Activated T-helper 2 cell treated with anti-CD3 and anti-CD28 coated beads, Interferon-gamma antibody, Interleukin-2, Interleukin-4, amounts not matched to agents 10 μg/mL and 5 μg/mL and 100 μg/mL, durations not matched to agents 14 hours and 24 hours and 36 hours (primary cell): ENCODE results near the gene APOLD1. TPM values are rescaled to one million over a fixed set of nuclear protein-coding genes. Genes with fewer than 3 reads are reported as not detected.
"Not testable (repeated sequence)": the region's sequence is repeated elsewhere in the genome, so short reads cannot be mapped to it uniquely, and the experiment has no call there.

Source experiments
- DNase-seq: peaks from one replicate; pipeline ENCODE4 v3.0.0; 2021; ENCODE audit warnings: low spot score
- H3K27ac Mint-ChIP-seq: one replicate; pipeline ENCODE4 v1.8.0; 2021; ENCODE audit warnings: mixed read lengths
- H3K27me3 Mint-ChIP-seq: one replicate; pipeline ENCODE4 v1.8.0; 2021; ENCODE audit warnings: low read depth, mixed read lengths
- H3K36me3 Mint-ChIP-seq: one replicate; pipeline ENCODE4 v1.8.0; 2021; ENCODE audit warnings: low read depth, mixed read lengths
- H3K4me1 Mint-ChIP-seq: one replicate; pipeline ENCODE4 v1.8.0; 2021; ENCODE audit warnings: low read depth, mixed read lengths
- H3K4me3 Mint-ChIP-seq: one replicate; pipeline ENCODE4 v1.8.0; 2021; ENCODE audit warnings: low read depth, mild to moderate bottlenecking, moderate library complexity, mixed read lengths
- H3K9me3 Mint-ChIP-seq: one replicate; pipeline ENCODE4 v1.8.0; 2021; ENCODE audit warnings: mixed read lengths
- intact Hi-C: fragments of 100-400 bp; cut with micrococcal nuclease; formaldehyde crosslinking; loops from one replicate; pipeline ENCODE4 v1.15.1; 2023
- total RNA-seq: library from RNA; stranded (reverse); gene quantifications from 2 replicates; pipeline ENCODE4 v1.2.3, GENCODE V29; 2022

The APOLD1 gene
- total RNA-seq, 1 donor from 2014 or later, result 5.3 TPM

- intact Hi-C loops, result no loop called here
- H3K27me3 Mint-ChIP-seq, result no peaks in the 10 kb centered on the region
- H3K27ac Mint-ChIP-seq, result peak overlapping the region; percentile 73
- H3K36me3 Mint-ChIP-seq, result no peaks in the 10 kb centered on the region
- no peaks in the 10 kb centered on the region for H3K9me3 Mint-ChIP-seq
- H3K4me3 Mint-ChIP-seq, result no peak overlapping the region
- peak; percentile 41 for DNase-seq
- peaks cover 45% of the 10 kb centered on the region for H3K4me1 Mint-ChIP-seq
Measured at GRCh38 chr12:12803186-12803585, 17.7 kb downstream of the APOLD1 start.

GRCh38 chr12:12804011-12804410 is 18.6 kb downstream of the APOLD1 start:
- Mint-ChIP-seq H3K36me3 (no peaks in the 10 kb centered on the region), H3K27ac (peak overlapping the region; percentile 40), H3K9me3 (no peaks in the 10 kb centered on the region), H3K4me1 (peaks cover 49% of the 10 kb centered on the region), H3K27me3 (no peaks in the 10 kb centered on the region), H3K4me3 (no peak overlapping the region)
- no peak for DNase-seq
- intact Hi-C loops, result no loop called here

GRCh38 chr12:12804432-12804886 is 19.0 kb downstream of the APOLD1 start:
- intact Hi-C loops, result no loop called here
- no peak for DNase-seq
- Mint-ChIP-seq H3K9me3 (no peaks in the 10 kb centered on the region), H3K36me3 (no peaks in the 10 kb centered on the region), H3K4me3 (no peak overlapping the region), H3K4me1 (peaks cover 53% of the 10 kb centered on the region), H3K27ac (peak overlapping the region; percentile 40), H3K27me3 (no peaks in the 10 kb centered on the region)

GRCh38 chr12:12806784-12807516 is 21.5 kb downstream of the APOLD1 start:
- Mint-ChIP-seq H3K36me3 (no peaks in the 10 kb centered on the region), H3K27me3 (no peaks in the 10 kb centered on the region), H3K27ac (peak overlapping the region; percentile 53), H3K4me3 (no peak overlapping the region), H3K9me3 (no peaks in the 10 kb centered on the region), H3K4me1 (peaks cover 53% of the 10 kb centered on the region)
- DNase-seq, result no peak
- intact Hi-C loops, result no loop called here

- DNase-seq, H3K4me3 Mint-ChIP-seq, H3K36me3 Mint-ChIP-seq, H3K9me3 Mint-ChIP-seq, intact Hi-C loops, H3K27me3 Mint-ChIP-seq: not testable (repeated sequence)
- Mint-ChIP-seq H3K4me1 (peaks cover 48% of the 10 kb centered on the region), H3K27ac (peak overlapping the region; percentile 53)
Measured at GRCh38 chr12:12807517-12807903, 22.1 kb downstream of the APOLD1 start.

GRCh38 chr12:12807970-12808702 is 22.7 kb downstream of the APOLD1 start:
- Mint-ChIP-seq H3K4me1 (peaks cover 48% of the 10 kb centered on the region), H3K27ac (peak overlapping the region; percentile 93), H3K9me3 (no peaks in the 10 kb centered on the region), H3K36me3 (peaks cover 1% of the 10 kb centered on the region), H3K27me3 (no peaks in the 10 kb centered on the region), H3K4me3 (peak overlapping the region; percentile 44)
- intact Hi-C loops, result loop anchor here (1.0 kb wide), 1 partner anchor 22 kb away; no protein-coding TSS in a partner anchor
- peak; percentile 57 for DNase-seq

- Mint-ChIP-seq H3K9me3 (no peaks in the 10 kb centered on the region), H3K27me3 (no peaks in the 10 kb centered on the region), H3K27ac (no peak overlapping the region), H3K36me3 (peaks cover 21% of the 10 kb centered on the region), H3K4me1 (peaks cover 48% of the 10 kb centered on the region), H3K4me3 (no peak overlapping the region)
- DNase-seq, result no peak
- intact Hi-C loops, result loop anchor here (5.0 kb wide), 1 partner anchor 83 kb away; no protein-coding TSS in a partner anchor
Measured at GRCh38 chr12:12810553-12811021, 25.1 kb downstream of the APOLD1 start.

- H3K36me3 Mint-ChIP-seq, result peaks cover 29% of the 10 kb centered on the region
- intact Hi-C loops, result loop anchor here (5.0 kb wide), 1 partner anchor 84 kb away; no protein-coding TSS in a partner anchor
- H3K9me3 Mint-ChIP-seq, result no peaks in the 10 kb centered on the region
- peaks cover 50% of the 10 kb centered on the region for H3K4me1 Mint-ChIP-seq
- no peaks in the 10 kb centered on the region for H3K27me3 Mint-ChIP-seq
- H3K4me3 Mint-ChIP-seq, result no peak overlapping the region
- H3K27ac Mint-ChIP-seq, result no peak overlapping the region
- DNase-seq, result no peak
Measured at GRCh38 chr12:12811343-12811742, 25.9 kb downstream of the APOLD1 start.

- Mint-ChIP-seq H3K36me3 (peaks cover 37% of the 10 kb centered on the region), H3K27me3 (no peaks in the 10 kb centered on the region), H3K4me1 (peaks cover 50% of the 10 kb centered on the region), H3K27ac (no peak overlapping the region), H3K9me3 (no peaks in the 10 kb centered on the region), H3K4me3 (no peak overlapping the region)
- intact Hi-C loops, result loop anchor here (5.0 kb wide), 1 partner anchor 85 kb away; no protein-coding TSS in a partner anchor
- no peak for DNase-seq
Measured at GRCh38 chr12:12812174-12812573, 26.7 kb downstream of the APOLD1 start.

- H3K36me3 Mint-ChIP-seq, result peaks cover 41% of the 10 kb centered on the region
- H3K9me3 Mint-ChIP-seq, result no peaks in the 10 kb centered on the region
- DNase-seq, result no peak
- H3K27me3 Mint-ChIP-seq, result no peaks in the 10 kb centered on the region
- intact Hi-C loops, result loop anchor here (1.0 to 5.0 kb wide), 3 partner anchors 24 to 188 kb away; partner anchors contain the start of gene HEBP1
- peaks cover 46% of the 10 kb centered on the region for H3K4me1 Mint-ChIP-seq
- no peak overlapping the region for H3K4me3 Mint-ChIP-seq
- H3K27ac Mint-ChIP-seq, result peak overlapping the region; percentile 92
Measured at GRCh38 chr12:12812618-12813119, 27.2 kb downstream of the APOLD1 start.

- H3K4me1 Mint-ChIP-seq, result peaks cover 43% of the 10 kb centered on the region
- no peaks in the 10 kb centered on the region for H3K9me3 Mint-ChIP-seq
- H3K27me3 Mint-ChIP-seq, result no peaks in the 10 kb centered on the region
- H3K4me3 Mint-ChIP-seq, result peak within 1 kb of the TSS; percentile 90
- peak within 1 kb of the TSS; percentile 92 for H3K27ac Mint-ChIP-seq
- peaks cover 47% of the 10 kb centered on the region for H3K36me3 Mint-ChIP-seq
- peak; percentile 93 for DNase-seq
- intact Hi-C loops, result loop anchor here (1.0 to 5.0 kb wide), 3 partner anchors 25 to 187 kb away; partner anchors contain the start of gene HEBP1
Measured at GRCh38 chr12:12813120-12814101, 28.0 kb downstream of the APOLD1 start, which contains the start of gene DDX47. DDX47 (plus strand) TSS chr12:12813346; CDS start chr12:12813368, 22 bp downstream.

GRCh38 chr12:12817616-12818015 is 32.2 kb downstream of the APOLD1 start:
- intact Hi-C loops, result no loop called here
- no peak for DNase-seq
- H3K36me3 Mint-ChIP-seq, result peaks cover 83% of the 10 kb centered on the region

More at GRCh38 chr12:12817616-12818015, 32.2 kb downstream of the APOLD1 start:
- no peaks in the 10 kb centered on the region for H3K9me3 Mint-ChIP-seq
- H3K27me3 Mint-ChIP-seq, result no peaks in the 10 kb centered on the region
- no peak overlapping the region for H3K27ac Mint-ChIP-seq
- H3K4me1 Mint-ChIP-seq, result peaks cover 45% of the 10 kb centered on the region
- no peak overlapping the region for H3K4me3 Mint-ChIP-seq
